Measurements from ENCODE around the gene SARS1. TPM values are rescaled to one million over a fixed set of nuclear protein-coding genes. Genes with fewer than 3 reads are reported as not detected.

SARS1 gene
- total and polyA plus RNA-seq, 2 donors (not counting 1 experiment from before 2014, with no cell fraction given): 59.1 to 115 TPM

- H3K9ac ChIP-seq (ENCODE audit: low read length): no peak overlapping the region
- peaks cover 0 to 53% (median 8%) of the 10 kb centered on the region in 4 experiments for H3K27me3 ChIP-seq (replicated peaks in 1 of 4; ENCODE audit: control extremely low read depth in 1 of 4, control insufficient read depth in 3 of 4, insufficient read depth in 4 of 4, low read length in 3 of 4)
- peaks cover 21% of the 10 kb centered on the region for H3K27me3 Mint-ChIP-seq
- H4K20me1 ChIP-seq (ENCODE audit: control insufficient read depth, insufficient read depth, low read length, poor library complexity, severe bottlenecking): peaks cover 3% of the 10 kb centered on the region
- H3K27ac Mint-ChIP-seq: no peak overlapping the region
- WGBS (ENCODE audit: insufficient coverage): 96% methylated on average over 6 of the region's 8 CpGs
- H3K79me2 ChIP-seq (ENCODE audit: control insufficient read depth, insufficient read depth, low read length): no peaks in the 10 kb centered on the region
- ATAC-seq (ENCODE audit: low read depth): no peak
- peaks cover 4 to 10% of the 10 kb centered on the region in 2 donors for H3K4me1 ChIP-seq (ENCODE audit: control insufficient read depth in 2 of 2, insufficient read depth in 2 of 2, low read length in 2 of 2)
- H3K4me1 Mint-ChIP-seq: peaks cover 20% of the 10 kb centered on the region
- no peak overlapping the region for H3K4me2 ChIP-seq (replicated peaks; ENCODE audit: low read depth, low read length, poor library complexity, severe bottlenecking)
- H3K4me3 ChIP-seq (ENCODE audit: control extremely low read depth in 1 of 5, extremely low read depth in 1 of 5, insufficient read depth in 1 of 5, low read depth in 2 of 5, low read length in 4 of 5): no peak overlapping the region
- DNase-seq: no peak
- peaks cover 0 to 3% of the 10 kb centered on the region in 2 experiments for H3K36me3 ChIP-seq (replicated peaks in 1 of 2; ENCODE audit: control extremely low read depth in 1 of 2, control insufficient read depth in 1 of 2, extremely low read depth in 1 of 2, insufficient read depth in 2 of 2, low read length in 1 of 2)
- no peak overlapping the region for H3K4me3 Mint-ChIP-seq
- no peaks in the 10 kb centered on the region for H3K9me3 ChIP-seq (ENCODE audit: control extremely low read depth in 1 of 3, control insufficient read depth in 2 of 3, insufficient read depth in 1 of 3, low read length in 2 of 3)
- TF ChIP-seq CTCF (IDR thresholded peaks at IDR 0.05) (no peak), EZH2 (IDR thresholded peaks at IDR 0.05; ENCODE audit: borderline replicate concordance, insufficient read depth, low read depth, low read length, poor library complexity, severe bottlenecking) (no peak)
- H2AFZ ChIP-seq (ENCODE audit: insufficient read depth, low read depth, low read length, poor library complexity, severe bottlenecking): no peak overlapping the region
- intact Hi-C loops (cut with micrococcal nuclease): no loop called here
- no peaks in the 10 kb centered on the region for H3K9me3 Mint-ChIP-seq (ENCODE audit: insufficient read depth)
- no peak overlapping the region for H3K27ac ChIP-seq (ENCODE audit: low read length in 2 of 2)
- POLR2A ChIA-PET: no interaction called here
- CTCF ChIA-PET: no interaction called here
These were observed 30.3 kb downstream of the SARS1 start for GRCh38 chr1:109243860-109244552.

- Mint-ChIP-seq H3K4me3 (no peak overlapping the region), H3K9me3 (ENCODE audit: insufficient read depth) (no peaks in the 10 kb centered on the region), H3K27ac (no peak overlapping the region), H3K27me3 (peaks cover 24% of the 10 kb centered on the region), H3K4me1 (peaks cover 18% of the 10 kb centered on the region)
- 90% methylated on average over 6 of the region's 7 CpGs for WGBS (ENCODE audit: insufficient coverage)
- ChIA-PET POLR2A (no interaction called here), CTCF (interaction anchor here (1.0 kb wide), 1 partner anchor 31 kb away, joined by 4 read pairs; no protein-coding TSS in a partner anchor)
- peaks cover 4% of the 10 kb centered on the region for H4K20me1 ChIP-seq (ENCODE audit: control insufficient read depth, insufficient read depth, low read length, poor library complexity, severe bottlenecking)
- H3K4me1 ChIP-seq (ENCODE audit: control insufficient read depth in 2 of 2, insufficient read depth in 2 of 2, low read length in 2 of 2): peaks cover 13 to 18% of the 10 kb centered on the region in 2 donors
- intact Hi-C loops (cut with micrococcal nuclease): no loop called here
- H3K9ac ChIP-seq (ENCODE audit: low read length): no peak overlapping the region
- no peak overlapping the region for H3K4me2 ChIP-seq (replicated peaks; ENCODE audit: low read depth, low read length, poor library complexity, severe bottlenecking)
- no peaks in the 10 kb centered on the region for H3K79me2 ChIP-seq (ENCODE audit: control insufficient read depth, insufficient read depth, low read length)
- H3K27ac ChIP-seq (ENCODE audit: low read length in 2 of 2): no peak overlapping the region
- no peak for ATAC-seq (ENCODE audit: low read depth)
- H3K27me3 ChIP-seq (replicated peaks in 1 of 4; ENCODE audit: control extremely low read depth in 1 of 4, control insufficient read depth in 3 of 4, insufficient read depth in 4 of 4, low read length in 3 of 4): peaks cover 0 to 68% (median 15%) of the 10 kb centered on the region in 4 experiments
- no peak overlapping the region for H2AFZ ChIP-seq (ENCODE audit: insufficient read depth, low read depth, low read length, poor library complexity, severe bottlenecking)
- DNase-seq: no peak
- H3K9me3 ChIP-seq (ENCODE audit: control extremely low read depth in 1 of 3, control insufficient read depth in 2 of 3, insufficient read depth in 1 of 3, low read length in 2 of 3): peaks cover 0 to 6% (median 0%) of the 10 kb centered on the region in 3 donors
- TF ChIP-seq CTCF (IDR thresholded peaks at IDR 0.05) (no peak), EZH2 (IDR thresholded peaks at IDR 0.05; ENCODE audit: borderline replicate concordance, insufficient read depth, low read depth, low read length, poor library complexity, severe bottlenecking) (no peak)
- H3K36me3 ChIP-seq (replicated peaks in 1 of 2; ENCODE audit: control extremely low read depth in 1 of 2, control insufficient read depth in 1 of 2, extremely low read depth in 1 of 2, insufficient read depth in 2 of 2, low read length in 1 of 2): no peaks in the 10 kb centered on the region
- H3K4me3 ChIP-seq (ENCODE audit: control extremely low read depth in 1 of 5, extremely low read depth in 1 of 5, insufficient read depth in 1 of 5, low read depth in 2 of 5, low read length in 4 of 5): no peak overlapping the region
These were observed 32.4 kb downstream of the SARS1 start for GRCh38 chr1:109246141-109246551.

All from B cell (primary cell).